GM18867 (cell line): ENCODE results near the gene ZBTB38.

Experiments
- ATAC-seq: cut with Tn5 transposase; IDR thresholded peaks from one replicate; pipeline ENCODE4 v1.9.1; 2021; ENCODE audit warnings: mild to moderate bottlenecking, moderate library complexity; ENCODE audit not compliant: unreplicated experiment

The ZBTB38 gene

GRCh38 chr3:141384575-141384974 is 16.3 kb downstream of the ZBTB38 start:
- no peak for ATAC-seq

DNA sequence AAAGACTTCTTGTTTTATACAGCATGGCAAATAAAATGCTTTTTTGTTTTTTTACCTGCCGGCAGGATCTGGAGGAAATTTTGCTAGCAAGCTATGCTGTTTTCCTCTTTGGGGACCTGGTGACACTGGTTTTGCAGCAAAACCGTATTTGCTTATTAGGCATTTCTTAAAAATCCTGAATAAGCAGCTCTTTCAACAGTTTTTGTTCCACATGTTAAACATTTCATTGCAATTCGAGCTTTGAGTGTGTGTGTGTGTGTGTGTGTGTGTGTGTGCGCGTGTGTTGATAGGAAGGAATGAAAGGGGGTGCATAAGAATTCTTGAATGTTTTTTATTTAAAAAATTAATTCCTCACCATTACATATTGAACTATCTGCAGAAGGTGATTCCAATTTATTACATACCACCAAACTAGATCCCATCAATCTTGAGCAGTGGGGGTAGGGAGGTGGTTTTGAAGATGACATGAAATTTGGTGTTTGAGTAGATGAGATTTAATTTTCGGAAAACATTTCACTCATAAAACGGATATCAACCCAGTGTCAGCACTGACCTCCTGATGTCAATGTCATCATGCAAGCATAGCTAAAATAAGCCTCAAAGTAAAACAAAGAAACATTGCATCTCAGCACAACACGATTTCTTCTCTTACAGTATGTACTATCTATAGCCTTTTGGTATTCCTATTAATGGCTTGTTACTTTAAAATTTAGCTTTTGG is 17.3 kb downstream of the ZBTB38 start:
- no peak for ATAC-seq

GRCh38 chr3:141386126-141386488 is 17.8 kb downstream of the ZBTB38 start:
- ATAC-seq: no peak

GRCh38 chr3:141386611-141387111 is 18.4 kb downstream of the ZBTB38 start:
- ATAC-seq: peak; percentile 40

GRCh38 chr3:141387516-141387915 is 19.2 kb downstream of the ZBTB38 start:
- ATAC-seq: no peak

DNA sequence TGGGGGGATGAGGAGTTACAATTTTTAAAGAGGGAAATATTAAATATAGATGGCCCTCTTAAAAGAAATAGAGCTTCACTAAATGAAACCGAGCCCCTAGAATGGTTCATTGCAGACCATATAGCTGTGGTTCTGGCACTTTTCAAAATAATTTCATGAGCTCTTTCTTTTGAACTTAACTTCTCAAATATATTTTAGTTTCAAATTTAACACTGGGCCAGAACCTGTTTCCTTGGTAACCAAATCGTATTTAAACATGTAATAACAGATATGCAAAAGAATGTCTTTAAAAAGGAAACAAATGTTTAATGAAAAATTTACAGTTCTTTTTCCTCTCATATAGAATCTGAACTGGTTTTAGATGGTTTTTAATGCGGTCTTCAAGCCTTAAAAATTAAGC is 20.1 kb downstream of the ZBTB38 start:
- ATAC-seq: no peak

GRCh38 chr3:141388823-141389621 is 20.7 kb downstream of the ZBTB38 start:
- ATAC-seq: peak; percentile 37

DNA sequence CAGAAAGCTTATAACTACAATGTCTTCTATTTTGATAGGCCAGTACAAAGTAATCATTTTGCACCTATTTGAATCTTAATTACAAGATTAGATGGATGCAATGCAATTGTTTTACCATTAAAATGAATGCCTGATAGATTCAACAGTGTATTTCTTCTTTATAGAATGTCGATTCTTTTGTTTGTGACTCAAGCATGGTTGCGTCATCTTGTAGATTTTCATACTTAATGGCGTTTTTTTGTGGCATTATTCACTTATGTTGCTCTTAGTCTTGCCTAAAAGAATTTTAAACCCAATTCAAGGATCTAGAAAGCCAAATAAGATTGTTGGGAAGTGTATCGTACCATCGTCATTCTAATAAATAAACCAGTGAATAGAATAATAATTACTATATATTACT is 21.4 kb downstream of the ZBTB38 start:
- ATAC-seq: no peak

DNA sequence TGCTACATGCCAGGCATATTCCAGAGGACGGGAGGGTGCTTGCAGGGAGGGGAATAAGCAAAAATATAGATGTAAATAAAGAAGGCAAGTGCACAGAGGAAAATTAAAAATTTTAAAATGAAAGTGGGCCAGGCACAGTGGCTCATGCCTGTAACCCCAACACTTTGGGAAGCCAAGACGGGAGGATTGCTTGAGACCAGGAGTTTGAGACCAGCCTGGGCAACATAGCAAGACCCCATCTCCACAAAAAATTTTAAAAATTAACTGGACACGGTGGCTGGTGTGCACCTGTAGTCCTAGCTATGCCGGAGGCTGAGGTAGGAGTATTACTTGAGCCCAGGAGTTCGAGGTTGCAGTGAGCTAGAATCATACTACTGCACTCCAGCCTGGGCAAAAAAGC is 22.4 kb downstream of the ZBTB38 start:
- no peak for ATAC-seq

DNA sequence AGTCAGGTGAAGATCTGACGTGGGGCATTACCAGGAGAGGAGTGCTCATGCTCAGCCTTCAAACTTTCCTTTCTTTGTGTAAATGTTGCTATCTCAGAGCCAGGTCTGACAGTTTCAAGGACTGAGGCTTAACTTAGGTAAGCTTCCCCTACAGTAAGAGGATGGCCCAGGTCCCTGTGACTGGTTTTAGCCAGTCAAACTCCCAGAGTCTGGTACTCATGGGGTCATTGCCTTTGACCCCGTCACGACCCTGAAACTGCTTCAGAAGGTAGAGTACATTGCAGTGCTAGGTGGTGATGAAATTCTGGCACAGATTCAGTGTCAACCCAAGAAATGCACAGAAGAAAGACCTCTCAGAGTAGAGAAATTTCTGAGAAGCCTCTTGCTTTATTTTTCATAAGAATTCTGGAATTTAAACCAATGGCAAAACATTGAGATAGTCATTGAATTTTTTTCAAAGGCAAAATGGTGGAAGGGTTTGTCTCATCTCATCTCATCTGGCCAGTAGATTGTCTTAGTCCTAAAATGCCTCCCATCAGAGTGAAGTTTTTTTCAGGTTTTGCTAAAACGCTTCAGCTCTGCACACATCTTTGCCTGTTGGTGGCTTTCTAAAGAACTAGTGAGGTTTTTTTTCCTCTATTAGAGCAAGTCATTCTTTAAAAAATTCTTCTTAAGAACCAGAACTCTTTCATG is 23.1 kb downstream of the ZBTB38 start:
- no peak for ATAC-seq

DNA sequence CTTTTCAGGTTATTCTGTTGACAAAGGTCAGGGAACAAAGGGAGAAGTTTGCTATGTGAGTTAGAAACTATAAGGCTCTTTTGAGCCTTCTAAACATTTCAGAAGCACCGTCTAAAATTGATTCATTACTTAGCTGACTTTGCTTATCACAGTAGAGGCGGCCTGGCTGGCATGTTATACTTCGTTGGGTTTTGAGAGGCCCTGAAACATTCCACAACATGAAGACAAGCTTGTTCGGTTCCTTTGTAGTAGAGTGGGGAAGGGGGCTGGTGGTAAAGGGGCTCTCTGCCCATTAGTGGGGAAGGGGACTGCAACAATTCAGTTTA is 23.6 kb downstream of the ZBTB38 start:
- ATAC-seq: no peak

GRCh38 chr3:141392416-141392815 is 24.1 kb downstream of the ZBTB38 start:
- no peak for ATAC-seq

DNA sequence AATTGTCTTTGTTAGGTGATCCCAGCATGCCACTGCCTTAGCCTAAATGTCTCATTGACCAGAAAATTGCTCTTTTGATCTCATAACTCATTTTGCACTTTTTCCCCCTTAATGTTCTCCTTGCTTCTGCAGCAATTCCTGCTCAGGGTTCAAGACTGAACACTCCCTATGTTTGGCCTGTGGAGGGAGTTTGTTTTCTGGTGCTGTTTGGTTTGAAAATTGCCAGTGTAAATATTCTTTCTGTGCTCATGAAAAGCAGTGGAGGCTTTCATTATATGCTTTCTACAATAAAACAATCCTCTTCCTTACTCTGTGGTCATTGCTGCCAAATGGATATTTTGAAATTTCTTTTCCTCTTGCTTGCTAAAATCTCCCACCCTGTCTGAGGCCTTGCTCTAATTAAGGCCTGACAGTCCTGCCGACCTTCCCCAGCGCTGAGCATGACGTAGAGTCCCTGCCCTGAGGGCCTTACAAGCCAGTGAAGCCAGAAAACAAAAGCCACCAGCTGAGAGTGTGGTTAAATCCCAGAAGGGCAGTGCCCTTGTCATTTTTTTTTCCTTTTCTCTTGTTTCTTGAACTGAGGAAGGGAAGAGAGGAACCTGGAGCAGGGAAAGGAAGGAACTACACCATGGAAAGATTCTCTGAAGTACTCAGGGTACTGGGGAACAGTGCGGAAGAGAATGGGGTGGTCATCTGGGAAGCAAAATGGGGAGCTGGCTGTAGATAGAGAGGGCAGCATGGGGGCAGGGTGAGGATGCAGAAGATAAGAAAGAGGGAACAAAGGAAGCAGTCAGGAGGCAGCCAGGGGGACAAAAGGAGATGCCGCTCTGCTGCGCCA is 24.8 kb downstream of the ZBTB38 start:
- ATAC-seq: no peak

DNA sequence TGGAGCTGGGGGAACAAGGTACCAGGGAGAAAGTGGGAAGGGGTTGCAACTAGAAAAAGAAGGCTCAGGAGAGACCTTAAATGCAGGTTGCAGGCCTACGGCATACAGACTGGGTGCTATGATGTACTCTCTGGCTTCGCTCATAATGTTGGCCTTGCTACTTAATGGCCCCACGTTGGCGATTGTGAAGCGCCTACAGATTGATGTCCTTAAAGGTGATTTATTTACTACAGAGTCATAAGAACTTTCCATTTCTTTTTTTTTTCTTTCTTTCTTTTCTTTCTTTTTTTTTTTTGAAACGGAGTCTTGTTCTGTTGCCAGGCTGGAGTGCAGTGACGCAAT is 25.4 kb downstream of the ZBTB38 start:
- ATAC-seq: no peak

DNA sequence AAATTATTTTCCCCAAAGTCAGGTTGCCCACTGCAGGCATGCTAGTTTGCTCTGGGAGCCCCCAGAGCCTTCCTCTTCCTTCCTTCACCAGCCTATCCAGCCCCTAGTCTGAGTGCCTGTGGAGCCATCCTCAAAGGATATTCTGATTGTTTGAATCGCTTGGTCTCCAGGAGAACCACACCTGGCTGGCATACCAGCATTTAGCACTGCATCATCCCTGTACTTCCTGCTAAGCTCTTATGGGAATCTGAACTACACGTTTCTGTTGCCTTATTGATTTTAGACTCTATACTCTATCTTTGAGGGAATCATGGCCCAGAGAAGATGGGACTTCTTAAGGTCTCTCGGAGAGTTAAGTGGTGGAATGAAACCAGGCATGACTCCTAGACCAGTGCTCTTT is 26.3 kb downstream of the ZBTB38 start:
- no peak for ATAC-seq

DNA sequence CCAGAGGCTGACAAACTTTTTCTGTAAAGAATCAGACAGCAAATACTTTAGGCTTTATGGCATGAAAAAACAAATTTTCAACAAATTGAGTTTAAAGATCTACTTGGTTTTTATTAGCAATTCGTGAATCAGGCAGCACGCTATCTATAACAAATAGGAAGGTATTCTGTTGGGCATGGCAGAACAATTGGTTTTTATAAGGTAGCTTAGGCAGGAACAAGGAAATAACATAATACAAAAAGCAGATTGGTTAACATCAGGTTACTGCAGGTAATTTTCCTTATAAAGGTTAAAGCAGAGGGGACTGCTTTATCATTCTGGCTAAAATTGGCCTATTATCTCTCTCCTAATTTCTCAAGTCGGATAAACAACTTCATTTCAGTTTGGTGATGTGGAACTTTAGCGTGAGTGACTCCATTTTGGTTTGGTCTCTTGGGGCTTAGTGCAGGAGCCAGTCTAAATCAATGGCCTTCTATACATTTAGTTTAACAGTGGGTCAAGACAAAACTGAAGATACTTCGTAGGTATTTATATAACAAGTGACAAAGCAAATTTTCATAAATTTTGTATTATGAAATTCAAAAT is 26.8 kb downstream of the ZBTB38 start:
- no peak for ATAC-seq

DNA sequence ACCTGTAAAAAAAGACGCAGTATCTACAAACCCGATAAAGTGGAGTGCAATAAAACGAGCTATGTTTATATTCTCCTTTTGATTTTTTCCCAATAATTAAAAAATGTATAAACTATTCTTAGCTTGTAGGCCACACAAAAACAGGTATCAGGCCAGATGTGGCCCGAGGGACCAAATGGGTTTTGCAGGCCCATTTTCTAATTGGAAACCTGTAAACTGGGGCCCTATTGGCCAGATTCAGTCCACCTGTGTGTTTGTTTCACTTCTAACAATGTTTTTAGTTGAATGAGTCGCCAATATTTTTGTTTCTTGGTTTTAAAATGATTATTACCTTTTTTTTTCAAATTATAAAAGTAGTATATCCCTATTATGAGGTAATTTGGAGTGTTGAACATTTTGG is 29.7 kb downstream of the ZBTB38 start:
- no peak for ATAC-seq

DNA sequence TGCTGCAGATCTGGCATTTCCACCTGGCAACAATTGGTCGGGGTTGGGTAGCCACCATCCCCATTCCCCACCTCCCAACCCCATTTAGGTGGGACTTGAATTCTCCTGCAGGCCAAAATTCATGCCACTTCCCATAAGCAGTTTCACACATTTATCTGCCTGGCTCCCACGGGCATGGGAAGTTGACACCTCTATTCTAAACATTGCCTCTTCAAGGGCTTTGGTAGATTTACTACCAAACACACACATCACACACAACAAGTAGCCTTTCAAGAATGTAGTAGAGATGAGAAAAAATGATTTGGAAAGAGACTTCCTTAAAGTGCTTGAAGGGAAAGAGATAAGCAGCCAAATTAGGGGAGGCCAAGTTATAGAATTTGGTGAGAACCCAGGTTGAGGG is 30.9 kb downstream of the ZBTB38 start:
- no peak for ATAC-seq

DNA sequence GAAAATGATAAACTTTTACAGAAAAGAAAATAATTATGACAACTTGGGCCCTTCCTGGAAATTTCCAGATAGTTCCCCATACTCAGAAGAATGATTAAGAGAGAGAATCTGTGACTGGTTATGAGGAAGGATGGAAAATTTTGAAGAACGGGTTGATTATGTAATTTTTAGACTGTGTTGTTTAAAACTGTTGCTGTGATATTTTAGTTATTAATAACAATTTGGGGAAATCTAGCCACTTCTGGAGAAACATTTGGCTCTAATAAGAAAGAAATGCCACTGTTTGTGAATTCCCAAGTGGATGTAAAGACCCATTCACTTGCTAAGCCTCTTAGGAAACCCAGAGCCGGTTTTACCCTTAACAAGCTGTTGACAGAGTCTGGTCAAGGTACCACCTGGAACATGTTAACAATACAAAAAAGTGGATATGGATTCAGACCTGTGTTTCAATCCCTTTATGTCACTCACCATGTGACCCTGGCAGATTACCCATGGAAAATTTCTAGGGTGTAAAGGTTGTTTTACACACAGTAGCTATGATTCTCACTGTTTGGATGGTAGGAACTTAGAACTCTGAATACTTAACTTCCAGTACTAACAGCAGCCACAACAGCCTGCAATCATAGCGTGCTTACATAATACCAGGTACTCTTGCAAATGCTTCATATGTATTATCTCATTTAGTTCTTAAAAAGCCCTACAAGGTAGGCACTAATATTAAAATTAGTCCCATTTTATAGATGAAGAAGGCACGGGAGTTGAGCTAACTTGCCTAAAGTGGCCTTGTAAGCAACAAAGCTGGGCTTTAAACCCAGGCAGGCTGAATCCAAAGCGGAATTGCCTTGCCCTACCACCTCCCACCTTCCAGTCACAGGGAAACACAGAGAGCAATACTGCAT is 32.0 kb downstream of the ZBTB38 start:
- ATAC-seq: peak; percentile 19

DNA sequence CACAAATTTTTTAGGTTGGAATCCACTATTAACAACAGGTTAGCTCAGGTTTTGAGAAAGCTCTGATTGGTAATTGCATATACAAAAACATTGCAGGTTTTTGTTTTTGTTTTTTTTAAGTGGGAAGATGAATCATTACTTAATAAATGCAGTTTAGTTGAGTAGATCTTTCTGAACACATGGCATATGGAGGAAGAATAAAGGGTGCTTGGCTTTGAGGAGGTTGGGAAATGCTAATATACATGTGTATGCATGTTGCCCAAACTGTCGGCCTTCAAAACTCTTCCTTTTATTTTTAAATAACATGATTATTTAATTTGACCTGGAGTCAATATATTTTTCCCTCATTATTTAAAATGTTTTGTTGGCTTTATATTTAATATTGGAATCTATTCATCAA is 32.8 kb downstream of the ZBTB38 start:
- no peak for ATAC-seq
